ENCODE measurements around the gene APBA3.

The APBA3 gene

GRCh38 chr19:3745363-3746045, 16.0 kb downstream of the APBA3 start:
- no peak for DNase-seq (ENCODE audit: low spot score)

GRCh38 chr19:3743486-3743885, 18.0 kb downstream of the APBA3 start:
- no peak for DNase-seq (ENCODE audit: low spot score)

- DNase-seq (ENCODE audit: low spot score), result no peak
These were observed 21.1 kb downstream of the APBA3 start for GRCh38 chr19:3740431-3740830.

- DNase-seq (ENCODE audit: low spot score), result no peak
These were observed 22.8 kb downstream of the APBA3 start for GRCh38 chr19:3738477-3739220.

GRCh38 chr19:3737487-3738205, 23.8 kb downstream of the APBA3 start:
- DNase-seq (ENCODE audit: low spot score), result no peak

- no peak for DNase-seq (ENCODE audit: low spot score)
These were observed 25.3 kb downstream of the APBA3 start for GRCh38 chr19:3736106-3736724.

GRCh38 chr19:3734310-3734600, 27.2 kb downstream of the APBA3 start:
- DNase-seq (ENCODE audit: low spot score), result no peak

GRCh38 chr19:3733549-3734309, 27.8 kb downstream of the APBA3 start:
- no peak for DNase-seq (ENCODE audit: low spot score)

- no peak for DNase-seq (ENCODE audit: low spot score)
These were observed 29.4 kb downstream of the APBA3 start for GRCh38 chr19:3732108-3732507.

GRCh38 chr19:3730457-3730958, 31.0 kb downstream of the APBA3 start:
- DNase-seq (ENCODE audit: low spot score), result no peak

GRCh38 chr19:3725640-3726310, 35.7 kb downstream of the APBA3 start:
- no peak for DNase-seq (ENCODE audit: low spot score)

- DNase-seq (ENCODE audit: low spot score), result no peak
These were observed 36.4 kb downstream of the APBA3 start for GRCh38 chr19:3725121-3725520.

- DNase-seq (ENCODE audit: low spot score), result no peak
These were observed 37.6 kb downstream of the APBA3 start for GRCh38 chr19:3723883-3724282.

- DNase-seq (ENCODE audit: low spot score), result no peak
These were observed 38.4 kb downstream of the APBA3 start for GRCh38 chr19:3723110-3723488.

- DNase-seq (ENCODE audit: low spot score), result no peak
These were observed 38.9 kb downstream of the APBA3 start for GRCh38 chr19:3722443-3723109.

GRCh38 chr19:3721887-3722442, 39.5 kb downstream of the APBA3 start:
- no peak for DNase-seq (ENCODE audit: low spot score)

- DNase-seq (ENCODE audit: low spot score), result peak; percentile 91
These were observed 40.2 kb downstream of the APBA3 start for GRCh38 chr19:3721131-3721886.

- DNase-seq (ENCODE audit: low spot score), result no peak
These were observed 41.1 kb downstream of the APBA3 start for GRCh38 chr19:3720349-3720917.

- no peak for DNase-seq (ENCODE audit: low spot score)
These were observed 41.6 kb downstream of the APBA3 start for GRCh38 chr19:3719868-3720267.

Measured in CD4-positive, alpha-beta T cell treated with Interleukin-15 for 4 hours (primary cell).